A549 (cell line): ENCODE results near the gene FSTL4. TPM values are rescaled to one million over a fixed set of nuclear protein-coding genes. Genes with fewer than 3 reads are reported as not detected.

Experiments used
- ATAC-seq, 2 experiments: fragments of 200-7000 bp in 1 of 2; fragments of >200 bp in 1 of 2; cut with Nextera tagmentation in 1 of 2; cut with Tn5 transposase in 1 of 2; 3 replicates each; pipeline versions ENCODE4 v1.8.0 to v1.9.1; 2018 to 2020; ENCODE audit warnings: mild to moderate bottlenecking in 1 of 2, moderate library complexity in 1 of 2
- CTCF ChIA-PET: fragments of 300-600 bp; sonication (Branson Sonifier 250); formaldehyde crosslinking; extraction: SDS; loops from one replicate; lab custom pipeline; 2021; ENCODE audit warnings: antibody characterized with exemption, inconsistent platforms; lab: Yijun Ruan, JAX
- POLR2A ChIA-PET: fragments of 350-600 bp; formaldehyde crosslinking; extraction: SDS; loops from one replicate; lab custom pipeline; 2021; ENCODE audit warnings: antibody characterized with exemption, inconsistent platforms; lab: Yijun Ruan, JAX
- DNase-seq, 2 experiments: peaks; one replicate each; pipeline versions ENCODE4 v3.0.0 to v3.0.0-alpha.2; 2011 to 2016; ENCODE audit warnings: low read depth in 1 of 2, low spot score in 1 of 2
- FAIRE-seq: peaks from 2 replicates; lab custom pipeline; 2011; peaks lifted over from hg19 to GRCh38; lab: Jason Lieb, UNC
- H3K27ac ChIP-seq, 2 experiments: fragments of >200 bp; sonication (Bioruptor Twin); formaldehyde crosslinking; 3 replicates each; pipeline ENCODE4 v1.5.1; 2016 to 2017
- H3K4me1 ChIP-seq: fragments of >200 bp; sonication (Bioruptor Twin); formaldehyde crosslinking; 3 replicates; pipeline ENCODE4 v1.6.1; 2016
- H3K4me2 ChIP-seq: fragments of >200 bp; sonication (Bioruptor Twin); formaldehyde crosslinking; 3 replicates; pipeline ENCODE4 v1.6.1; 2016
- H3K4me3 ChIP-seq: fragments of >200 bp; sonication (Bioruptor Twin); formaldehyde crosslinking; 3 replicates; pipeline ENCODE4 v1.5.1; 2016
- H3K9me3 ChIP-seq: fragments of >200 bp; sonication (Bioruptor Twin); formaldehyde crosslinking; 3 replicates; pipeline ENCODE4 v1.6.1; 2016
- CEBPB ChIP-seq, 2 experiments: fragments of >200 bp in 1 of 2; sonication (Bioruptor Twin) in 1 of 2; formaldehyde crosslinking in 1 of 2; IDR thresholded peaks; 2 replicates each; pipeline ENCODE4 v1.6.1; 2012 to 2016
- CHD2 ChIP-seq: fragments of 150-350 bp; IDR thresholded peaks from 2 replicates; pipeline ENCODE4 v1.6.1; 2014; ENCODE audit warnings: low read length; ENCODE audit not compliant: partially characterized antibody
- E2F6 ChIP-seq: IDR thresholded peaks from 2 replicates; pipeline ENCODE4 v1.6.1; 2012; ENCODE audit warnings: low read depth, borderline replicate concordance
- EP300 ChIP-seq, 2 experiments: fragments of >200 bp; sonication (Bioruptor Twin); formaldehyde crosslinking; IDR thresholded peaks; 2 replicates in 1 of 2; 3 replicates in 1 of 2; pipeline ENCODE4 v1.6.1; 2016 to 2017
- FOSL2 ChIP-seq, 2 experiments: fragments of 450-650 bp in 1 of 2; fragments of >200 bp in 1 of 2; sonication (Bioruptor Twin) in 1 of 2; formaldehyde crosslinking; IDR thresholded peaks; 2 replicates each; pipeline versions ENCODE4 v1.5.0 to v1.6.1; 2016 to 2020; ENCODE audit warnings: mild to moderate bottlenecking in 1 of 2, moderate library complexity in 1 of 2
- HDAC2 ChIP-seq: fragments of 200-600 bp; sonication (generic); IDR thresholded peaks from 2 replicates; pipeline ENCODE4 v1.6.1; 2016
- HOXB13 ChIP-seq: fragments of 250-450 bp; sonication (Bioruptor Pico); IDR thresholded peaks from 2 replicates; pipeline ENCODE4 v1.5.0; 2020; ENCODE audit warnings: low read depth, mild to moderate bottlenecking, moderate library complexity
- KDM1A ChIP-seq: fragments of 200-600 bp; sonication (generic); IDR thresholded peaks from 2 replicates; pipeline ENCODE4 v1.6.1; 2016; ENCODE audit warnings: low read depth, mild to moderate bottlenecking
- POLR2AphosphoS2 ChIP-seq: conservative IDR thresholded peaks from 2 replicates; pipeline ENCODE4 v1.6.1; 2012; ENCODE audit warnings: low read length, improper control_type of control experiment, inconsistent platforms
- ZNF302 ChIP-seq: fragments of 250-450 bp; sonication (Bioruptor Pico); IDR thresholded peaks from 2 replicates; pipeline ENCODE4 v1.9.0; 2021; ENCODE audit warnings: inconsistent platforms, mild to moderate bottlenecking, moderate library complexity
- WGBS: methylation state at CpG from one replicate; pipeline ENCODE4 v1.1.6; 2017; ENCODE audit errors: missing lambda C conversion rate; 5-methylcytosine and 5-hydroxymethylcytosine counted together
- polyA plus RNA-seq, 4 experiments: library from polyadenylated mRNA; depleted of rRNA in 3 of 4; stranded (reverse); fragments of >200 nt; fragmentation: RNase III in 1 of 4; extraction: RNeasy Plus Mini Kit Qiagen cat#74134 plus additional on column Dnase treatment in 1 of 4; gene quantifications; 2 replicates in 3 of 4; 3 replicates in 1 of 4; pipeline ENCODE4 v1.2.3, GENCODE V29; 2011 to 2017
- TF ChIP-seq, protein P1 (sequence below): fragments of 200-600 bp; sonication (generic); IDR thresholded peaks from 2 replicates; pipeline ENCODE4 v1.6.1; 2016; ENCODE audit warnings: antibody characterized with exemption, mild to moderate bottlenecking, moderate library complexity
- TF ChIP-seq, protein P2 (sequence below): fragments of >200 bp; sonication (Bioruptor Twin); formaldehyde crosslinking; IDR thresholded peaks from 3 replicates; pipeline ENCODE4 v1.6.1; 2016
- TF ChIP-seq, protein P3 (sequence below): fragments of 450-650 bp; IDR thresholded peaks from 2 replicates; pipeline ENCODE4 v1.6.1; 2014; ENCODE audit warnings: antibody characterized with exemption

The FSTL4 gene
- polyA plus RNA-seq, 2 of the 4 experiments (the other 2 are of a cell fraction): 1.6 to 1.8 TPM

- no peak for TF ChIP-seq CHD2
- no peak for TF ChIP-seq ZNF302
These were observed 183.3 kb downstream of the FSTL4 start for GRCh38 chr5:133429046-133429445.

DNA sequence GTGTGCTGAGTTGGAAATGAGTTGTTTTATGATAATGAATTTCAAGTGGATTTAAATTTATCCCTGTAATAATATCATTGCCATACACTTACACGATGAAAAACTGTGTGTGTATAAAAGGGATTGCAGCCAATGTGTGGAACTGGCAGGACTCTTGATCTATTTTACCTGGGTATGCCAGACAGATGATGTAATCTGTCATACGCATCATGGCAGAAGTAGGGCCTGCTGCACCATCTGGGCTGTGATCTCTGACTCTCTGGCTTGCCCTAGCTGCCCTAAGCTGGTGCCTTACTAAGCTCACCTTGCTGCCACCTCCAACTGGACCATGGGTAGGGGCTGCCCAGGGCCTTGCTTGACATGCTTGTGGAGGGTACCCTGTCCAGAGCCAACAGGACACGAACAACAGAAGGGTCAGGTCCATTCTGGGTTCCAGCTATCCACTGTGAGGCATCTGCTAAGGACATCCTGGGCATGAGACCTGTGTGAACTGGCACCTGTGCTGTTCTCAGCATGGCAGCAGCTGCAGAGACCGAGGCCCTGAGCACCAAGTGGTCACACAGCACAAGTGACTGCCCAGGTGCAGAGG lies 184.2 kb downstream of the FSTL4 start:
- H3K4me3 ChIP-seq: no peak overlapping the region
- ATAC-seq: no peak
- H3K9me3 ChIP-seq: no peaks in the 10 kb centered on the region
- 34% methylated on average over 3 of the region's 4 CpGs for WGBS
- no peak overlapping the region for H3K4me2 ChIP-seq
- TF ChIP-seq CEBPB (IDR thresholded peaks at IDR 0.05) (no peak), FOSL2 (IDR thresholded peaks at IDR 0.05) (no peak), FOSL2 (CRISPR knock-in tag; IDR thresholded peaks at IDR 0.05) (no peak), HDAC2 (no peak), POLR2AphosphoS2 (no peak), HOXB13 (CRISPR knock-in tag) (no peak), EP300 (IDR thresholded peaks at IDR 0.05) (no peak)
- TF ChIP-seq, protein P1, sequence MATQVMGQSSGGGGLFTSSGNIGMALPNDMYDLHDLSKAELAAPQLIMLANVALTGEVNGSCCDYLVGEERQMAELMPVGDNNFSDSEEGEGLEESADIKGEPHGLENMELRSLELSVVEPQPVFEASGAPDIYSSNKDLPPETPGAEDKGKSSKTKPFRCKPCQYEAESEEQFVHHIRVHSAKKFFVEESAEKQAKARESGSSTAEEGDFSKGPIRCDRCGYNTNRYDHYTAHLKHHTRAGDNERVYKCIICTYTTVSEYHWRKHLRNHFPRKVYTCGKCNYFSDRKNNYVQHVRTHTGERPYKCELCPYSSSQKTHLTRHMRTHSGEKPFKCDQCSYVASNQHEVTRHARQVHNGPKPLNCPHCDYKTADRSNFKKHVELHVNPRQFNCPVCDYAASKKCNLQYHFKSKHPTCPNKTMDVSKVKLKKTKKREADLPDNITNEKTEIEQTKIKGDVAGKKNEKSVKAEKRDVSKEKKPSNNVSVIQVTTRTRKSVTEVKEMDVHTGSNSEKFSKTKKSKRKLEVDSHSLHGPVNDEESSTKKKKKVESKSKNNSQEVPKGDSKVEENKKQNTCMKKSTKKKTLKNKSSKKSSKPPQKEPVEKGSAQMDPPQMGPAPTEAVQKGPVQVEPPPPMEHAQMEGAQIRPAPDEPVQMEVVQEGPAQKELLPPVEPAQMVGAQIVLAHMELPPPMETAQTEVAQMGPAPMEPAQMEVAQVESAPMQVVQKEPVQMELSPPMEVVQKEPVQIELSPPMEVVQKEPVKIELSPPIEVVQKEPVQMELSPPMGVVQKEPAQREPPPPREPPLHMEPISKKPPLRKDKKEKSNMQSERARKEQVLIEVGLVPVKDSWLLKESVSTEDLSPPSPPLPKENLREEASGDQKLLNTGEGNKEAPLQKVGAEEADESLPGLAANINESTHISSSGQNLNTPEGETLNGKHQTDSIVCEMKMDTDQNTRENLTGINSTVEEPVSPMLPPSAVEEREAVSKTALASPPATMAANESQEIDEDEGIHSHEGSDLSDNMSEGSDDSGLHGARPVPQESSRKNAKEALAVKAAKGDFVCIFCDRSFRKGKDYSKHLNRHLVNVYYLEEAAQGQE: no peak
- TF ChIP-seq, protein P2, sequence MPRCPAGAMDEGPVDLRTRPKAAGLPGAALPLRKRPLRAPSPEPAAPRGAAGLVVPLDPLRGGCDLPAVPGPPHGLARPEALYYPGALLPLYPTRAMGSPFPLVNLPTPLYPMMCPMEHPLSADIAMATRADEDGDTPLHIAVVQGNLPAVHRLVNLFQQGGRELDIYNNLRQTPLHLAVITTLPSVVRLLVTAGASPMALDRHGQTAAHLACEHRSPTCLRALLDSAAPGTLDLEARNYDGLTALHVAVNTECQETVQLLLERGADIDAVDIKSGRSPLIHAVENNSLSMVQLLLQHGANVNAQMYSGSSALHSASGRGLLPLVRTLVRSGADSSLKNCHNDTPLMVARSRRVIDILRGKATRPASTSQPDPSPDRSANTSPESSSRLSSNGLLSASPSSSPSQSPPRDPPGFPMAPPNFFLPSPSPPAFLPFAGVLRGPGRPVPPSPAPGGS: no peak
- TF ChIP-seq, protein P3, sequence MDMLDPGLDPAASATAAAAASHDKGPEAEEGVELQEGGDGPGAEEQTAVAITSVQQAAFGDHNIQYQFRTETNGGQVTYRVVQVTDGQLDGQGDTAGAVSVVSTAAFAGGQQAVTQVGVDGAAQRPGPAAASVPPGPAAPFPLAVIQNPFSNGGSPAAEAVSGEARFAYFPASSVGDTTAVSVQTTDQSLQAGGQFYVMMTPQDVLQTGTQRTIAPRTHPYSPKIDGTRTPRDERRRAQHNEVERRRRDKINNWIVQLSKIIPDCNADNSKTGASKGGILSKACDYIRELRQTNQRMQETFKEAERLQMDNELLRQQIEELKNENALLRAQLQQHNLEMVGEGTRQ: no peak
- FAIRE-seq: no peak
- H3K4me1 ChIP-seq: peaks cover 5% of the 10 kb centered on the region; the same call in 1 of the 3 replicates
- H3K27ac ChIP-seq: no peak overlapping the region
- no peak for DNase-seq
- ChIA-PET POLR2A (no interaction called here), CTCF (interaction anchor here (1.6 kb wide), 1 partner anchor 183 kb away, joined by 3 read pairs; no protein-coding TSS in a partner anchor)

More at GRCh38 chr5:133429046-133429445, 183.3 kb downstream of the FSTL4 start:
- DNase-seq (no peak), ATAC-seq (no peak), FAIRE-seq (no peak)
- H3K4me3 ChIP-seq: no peak overlapping the region
- POLR2A ChIA-PET: no interaction called here
- CTCF ChIA-PET: interaction anchor here (0.6 to 1.6 kb wide), 3 partner anchors 180 to 440 kb away, joined by 3 to 4 read pairs (median 3); no protein-coding TSS in a partner anchor
- no peaks in the 10 kb centered on the region for H3K9me3 ChIP-seq
- WGBS: 38% methylated on average over 5 of the region's 6 CpGs
- no peak overlapping the region for H3K27ac ChIP-seq
- H3K4me2 ChIP-seq: no peak overlapping the region
- H3K4me1 ChIP-seq: no peaks in the 10 kb centered on the region

DNA sequence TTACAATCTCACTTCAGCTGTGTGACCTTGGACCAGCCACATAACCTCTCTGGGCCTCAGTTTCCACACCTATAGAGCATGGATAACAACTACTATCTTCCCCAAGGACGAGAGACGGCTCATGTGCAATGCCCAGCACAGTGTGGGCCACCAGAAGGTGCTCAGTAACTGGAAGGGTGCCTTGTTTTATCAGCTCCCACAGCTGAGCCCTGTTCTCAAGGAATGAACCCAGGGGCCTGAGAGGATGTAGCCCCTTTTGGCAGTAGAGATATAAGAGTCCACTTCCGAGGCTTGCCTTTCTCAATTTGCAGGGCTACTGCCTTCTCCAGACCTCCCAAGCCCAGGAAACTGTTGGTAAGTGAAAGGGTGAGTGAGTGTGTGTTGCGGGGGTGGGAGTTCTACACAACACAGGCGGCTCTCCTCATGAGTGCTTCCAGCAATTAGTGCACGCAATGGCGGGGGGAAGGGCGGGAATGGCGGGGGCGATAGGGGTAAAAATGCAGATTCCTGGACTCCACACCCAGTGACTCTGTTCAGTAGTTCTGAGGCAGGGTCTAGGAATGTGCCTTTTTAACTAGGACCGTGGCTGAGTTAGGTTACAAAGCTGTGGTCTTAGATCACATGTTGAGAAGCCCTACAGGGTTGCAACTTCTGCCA lies 185.1 kb downstream of the FSTL4 start:
- Histone ChIP-seq H3K9me3 (no peaks in the 10 kb centered on the region), H3K4me1 (peaks cover 5% of the 10 kb centered on the region; the same call in 1 of the 3 replicates), H3K27ac (no peak overlapping the region), H3K4me2 (no peak overlapping the region), H3K4me3 (no peak overlapping the region)
- no peak for ATAC-seq
- POLR2A ChIA-PET: no interaction called here
- FAIRE-seq: no peak
- CTCF ChIA-PET: interaction anchor here (7.0 kb wide), 1 partner anchor 443 kb away, joined by 74 read pairs; no protein-coding TSS in a partner anchor
- no peak for TF ChIP-seq E2F6
- no peak for TF ChIP-seq KDM1A
- WGBS: 44% methylated on average over 6 of the region's 11 CpGs
- no peak for DNase-seq
